T-helper 22 cell (primary cell): ENCODE results near the gene CTIF.

Source experiments
- DNase-seq: peaks from one replicate; pipeline ENCODE4 v3.0.0-alpha.2; 2020; ENCODE audit warnings: low read depth

CTIF gene

GRCh38 chr18:48732767-48733424 is 194.1 kb downstream of the CTIF start:
- DNase-seq: no peak

- DNase-seq: no peak
Observed at GRCh38 chr18:48733643-48734253, 194.9 kb downstream of the CTIF start.

- no peak for DNase-seq
Observed at GRCh38 chr18:48734460-48734859, 195.6 kb downstream of the CTIF start.

- DNase-seq: no peak
Observed at GRCh38 chr18:48735080-48735676, 196.3 kb downstream of the CTIF start.

- DNase-seq: no peak
Observed at GRCh38 chr18:48735681-48736255, 196.9 kb downstream of the CTIF start.

GRCh38 chr18:48736321-48737260 is 197.8 kb downstream of the CTIF start:
- DNase-seq: no peak

- DNase-seq: no peak
Observed at GRCh38 chr18:48739266-48740067, 200.6 kb downstream of the CTIF start.

GRCh38 chr18:48740068-48740440 is 201.2 kb downstream of the CTIF start:
- no peak for DNase-seq

GRCh38 chr18:48740851-48741485 is 202.1 kb downstream of the CTIF start:
- no peak for DNase-seq

- DNase-seq: no peak
Observed at GRCh38 chr18:48741866-48742265, 203.0 kb downstream of the CTIF start.

GRCh38 chr18:48742304-48742703 is 203.5 kb downstream of the CTIF start:
- DNase-seq: no peak

- no peak for DNase-seq
Observed at GRCh38 chr18:48742706-48743475, 204.1 kb downstream of the CTIF start.

- DNase-seq: no peak
Observed at GRCh38 chr18:48743886-48744285, 205.1 kb downstream of the CTIF start.

GRCh38 chr18:48745293-48745692 is 206.5 kb downstream of the CTIF start:
- DNase-seq: no peak

GRCh38 chr18:48749768-48750167 is 210.9 kb downstream of the CTIF start:
- no peak for DNase-seq

GRCh38 chr18:48750485-48751175 is 211.8 kb downstream of the CTIF start:
- no peak for DNase-seq

- no peak for DNase-seq
Observed at GRCh38 chr18:48751727-48752468, 213.1 kb downstream of the CTIF start.

- no peak for DNase-seq
Observed at GRCh38 chr18:48752478-48752877, 213.6 kb downstream of the CTIF start.

- DNase-seq: no peak
Observed at GRCh38 chr18:48752928-48753327, 214.1 kb downstream of the CTIF start.
